GM19463 (cell line): ENCODE results near the gene GMEB1.
"Not testable (repeated sequence)": the region's sequence is repeated elsewhere in the genome, so short reads cannot be mapped to it uniquely, and the experiment has no call there.

ENCODE experiments used
- ATAC-seq: cut with Tn5 transposase; IDR thresholded peaks from one replicate; pipeline ENCODE4 v1.9.1; 2021; ENCODE audit warnings: mild to moderate bottlenecking, moderate library complexity; ENCODE audit not compliant: unreplicated experiment

GMEB1 gene

GRCh38 chr1:28668191-28668955 is at the start of gene GMEB1:
TSS of gene GMEB1 (plus strand) at chr1:28668784. CDS start at chr1:28683613, 14,829 bp downstream.
- ATAC-seq: peak; percentile 71

- no peak for ATAC-seq
Observed at GRCh38 chr1:28631713-28632112, 36.9 kb upstream of the GMEB1 start.

GRCh38 chr1:28632560-28632959 is 36.0 kb upstream of the GMEB1 start:
- no peak for ATAC-seq

DNA sequence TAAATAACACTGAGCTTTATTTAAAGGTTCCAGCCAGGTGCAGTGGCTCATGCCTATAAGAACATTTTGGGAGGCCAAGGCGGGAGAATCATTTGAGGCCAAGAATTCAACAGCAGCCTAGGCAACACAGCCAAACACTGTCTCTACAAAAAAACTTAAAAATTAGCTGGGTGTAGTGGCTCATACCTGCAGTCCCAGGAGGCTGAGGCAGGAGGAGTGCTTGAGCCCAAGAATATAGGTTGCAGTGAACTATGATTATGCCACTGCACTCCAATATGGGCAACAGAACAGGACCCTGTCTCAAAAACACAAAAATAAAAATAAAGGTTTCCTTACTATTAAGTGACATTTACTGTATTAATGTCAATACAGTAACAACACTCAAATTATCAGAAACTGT is 27.8 kb upstream of the GMEB1 start:
- ATAC-seq: no peak

DNA sequence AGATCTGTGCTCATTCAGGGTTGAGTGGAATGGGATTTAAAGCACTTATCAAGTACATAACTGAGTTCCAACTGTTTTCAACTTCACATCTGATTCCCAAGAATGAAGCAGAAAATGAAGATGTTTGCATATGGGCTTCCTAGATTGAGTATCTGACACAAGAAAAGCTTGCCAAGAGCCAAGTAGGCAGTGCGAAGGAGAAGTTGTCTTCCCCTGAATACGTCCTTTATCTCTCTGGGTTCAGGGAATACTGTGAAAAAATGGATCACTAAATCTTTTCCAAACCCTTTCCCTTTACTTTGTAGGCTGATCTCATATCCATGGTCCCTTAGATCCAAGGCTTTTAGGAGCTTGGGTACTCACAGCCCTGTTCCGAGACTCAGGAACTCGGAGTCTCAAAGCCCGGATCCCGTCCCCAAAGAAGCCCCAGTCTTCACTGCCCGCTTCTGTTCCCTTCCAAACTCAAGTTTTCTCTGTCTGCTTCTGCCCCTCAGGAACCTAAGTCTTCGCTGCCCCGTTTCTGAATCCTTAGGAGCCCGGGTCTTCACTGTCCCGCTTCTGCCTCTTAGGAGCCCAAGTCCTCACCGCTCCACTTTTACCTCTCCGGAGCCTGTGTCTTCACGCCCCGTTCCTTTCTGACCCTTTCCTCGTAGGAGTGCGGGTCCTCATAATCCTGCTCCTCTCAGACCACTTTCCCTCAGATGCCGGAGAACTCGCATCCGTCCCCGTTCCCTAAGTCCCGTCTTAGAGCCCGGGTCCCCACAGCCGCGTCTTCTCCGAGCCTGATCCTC is 26.3 kb upstream of the GMEB1 start:
- ATAC-seq: peak; percentile 3

DNA sequence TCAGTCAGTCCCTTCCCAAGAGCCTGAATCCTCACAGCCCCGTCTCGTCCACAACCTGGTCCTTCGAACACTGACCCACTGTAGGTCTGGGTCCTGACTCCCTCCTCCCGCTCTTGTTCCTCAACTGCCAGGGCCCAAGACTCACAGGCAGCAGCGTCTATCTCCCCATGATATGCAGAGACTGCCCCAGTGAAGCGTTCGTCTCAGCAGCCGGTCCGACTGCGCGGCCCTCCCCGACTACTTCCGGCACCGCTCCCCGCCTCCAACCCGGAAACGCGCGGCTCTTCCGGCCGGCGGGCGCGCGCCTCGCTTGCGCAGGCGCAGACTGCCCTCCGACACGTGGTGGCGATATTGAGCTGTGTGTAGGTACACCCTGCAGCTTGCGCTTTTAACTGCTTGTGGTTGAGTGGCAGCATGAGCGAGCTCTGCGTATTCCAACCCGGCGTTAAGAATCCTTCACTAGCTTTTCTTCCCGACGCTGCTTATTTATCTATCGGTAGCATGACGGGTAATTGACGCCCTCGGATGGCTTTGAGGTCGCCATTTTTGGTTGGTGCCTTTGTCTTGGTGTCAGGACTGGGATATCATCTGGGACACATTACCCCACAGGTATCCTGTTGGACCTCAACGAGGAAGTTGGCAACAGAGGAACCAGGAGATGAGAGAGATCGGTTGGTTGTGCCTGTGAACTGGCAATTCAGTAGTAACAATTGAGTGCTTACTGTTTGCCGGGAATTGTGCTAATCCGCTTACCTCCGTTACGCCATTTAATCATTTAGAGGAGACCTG is 25.5 kb upstream of the GMEB1 start, which contains the start of gene TAF12:
Gene TAF12 (minus strand): TSS at position 221 of the 789 bp plus-strand sequence. CDS start 20,986 bp downstream, outside the sequence.
- ATAC-seq: peak; percentile 86

DNA sequence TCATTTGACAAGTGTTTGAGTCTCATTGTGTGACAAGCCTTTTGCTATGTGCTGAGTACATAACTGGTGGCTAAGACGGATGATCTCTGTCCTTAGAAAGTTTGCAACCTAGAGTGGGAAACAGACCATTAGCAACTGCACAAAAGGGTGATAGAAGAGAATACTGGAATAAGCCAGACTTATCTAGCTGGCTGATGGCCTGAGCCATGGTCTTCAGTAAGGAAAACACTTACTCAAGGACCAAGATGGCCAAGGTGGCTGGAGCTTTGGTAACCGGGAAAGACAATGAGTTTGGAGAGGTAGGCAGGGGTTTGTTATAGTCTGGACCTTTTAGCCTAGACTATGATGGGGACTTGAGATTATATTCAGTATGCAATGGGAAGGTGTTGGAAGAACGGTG is 24.1 kb upstream of the GMEB1 start:
- no peak for ATAC-seq

GRCh38 chr1:28645406-28645805 is 23.2 kb upstream of the GMEB1 start:
- ATAC-seq: not testable (repeated sequence)

DNA sequence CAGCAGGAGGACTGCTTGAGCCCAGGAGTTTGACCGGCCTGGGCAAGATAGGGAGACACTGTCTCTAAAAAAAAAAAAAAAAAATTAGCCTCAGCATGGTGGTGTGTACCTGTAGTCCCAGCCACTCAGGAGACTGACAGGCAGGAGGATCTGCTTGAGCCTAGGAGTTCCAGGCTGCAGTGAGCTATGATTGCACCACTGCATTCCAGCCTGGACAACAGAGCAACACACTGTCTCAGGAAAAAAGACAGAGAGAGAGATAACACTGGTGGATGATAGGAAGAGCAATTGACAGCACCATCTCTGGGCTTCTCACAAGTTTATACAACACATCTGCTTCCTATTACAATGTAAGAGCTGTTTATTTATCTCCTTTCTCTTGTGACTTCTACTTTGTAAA is 22.5 kb upstream of the GMEB1 start:
- ATAC-seq: no peak

- ATAC-seq: peak; percentile 66
Observed at GRCh38 chr1:28648008-28648473, 20.5 kb upstream of the GMEB1 start.

DNA sequence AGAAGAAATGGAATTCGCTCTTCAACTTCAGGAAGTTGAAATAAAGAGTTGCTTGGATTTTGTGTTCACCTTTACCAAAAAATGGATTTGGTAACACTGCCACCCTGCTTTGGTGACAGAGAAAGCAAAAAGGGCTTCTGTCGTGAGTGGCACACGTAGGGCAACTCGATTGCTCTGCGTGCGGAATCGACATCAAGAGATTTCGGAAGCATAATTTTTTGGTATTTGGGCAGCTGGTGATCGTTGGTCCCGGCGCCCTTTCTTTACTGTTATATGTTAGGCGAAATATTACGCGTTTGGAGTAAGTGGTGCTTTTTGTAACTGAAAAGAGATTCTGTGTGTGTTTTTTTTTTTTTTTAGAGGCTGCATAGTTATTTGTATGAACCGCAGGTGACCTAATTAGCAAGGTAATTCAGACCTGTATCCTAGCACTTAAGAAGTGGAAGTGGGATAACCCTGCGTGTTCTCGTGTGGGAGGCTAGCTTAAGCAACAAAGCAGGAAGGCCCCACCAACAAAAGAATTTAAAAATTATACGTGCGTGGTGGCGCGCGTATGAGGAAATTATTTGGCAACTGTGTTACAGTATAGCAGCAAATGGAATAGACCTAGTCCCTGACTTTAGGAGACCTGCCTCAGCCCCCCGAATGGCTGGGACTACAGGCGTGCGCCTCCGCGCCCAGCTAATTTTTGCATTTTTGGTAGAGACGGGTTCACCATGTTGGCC is 19.9 kb upstream of the GMEB1 start, which contains the start of gene RNU11:
Gene RNU11 (plus strand): TSS at position 127 of the 725 bp plus-strand sequence.
- ATAC-seq: peak; percentile 64

DNA sequence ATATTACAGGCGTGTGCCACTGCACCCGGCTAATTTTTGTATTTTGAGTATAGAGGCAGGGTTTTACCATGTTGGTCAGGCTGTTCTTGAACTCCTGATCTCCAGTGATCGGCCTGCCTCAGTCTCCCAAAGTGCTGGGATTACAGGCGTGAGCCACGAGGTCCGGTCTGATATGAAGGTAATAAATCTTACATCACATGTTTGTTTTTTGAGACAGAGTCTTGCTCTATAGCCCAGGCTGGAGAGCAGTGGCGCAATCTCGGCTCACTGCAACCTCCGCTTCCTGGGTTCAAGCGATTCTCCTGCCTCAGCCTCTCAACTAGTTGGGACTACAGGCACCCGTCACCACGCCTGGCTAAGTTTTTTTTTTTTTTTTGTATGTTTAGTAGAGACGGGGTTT is 15.5 kb upstream of the GMEB1 start:
- not testable (repeated sequence) for ATAC-seq

DNA sequence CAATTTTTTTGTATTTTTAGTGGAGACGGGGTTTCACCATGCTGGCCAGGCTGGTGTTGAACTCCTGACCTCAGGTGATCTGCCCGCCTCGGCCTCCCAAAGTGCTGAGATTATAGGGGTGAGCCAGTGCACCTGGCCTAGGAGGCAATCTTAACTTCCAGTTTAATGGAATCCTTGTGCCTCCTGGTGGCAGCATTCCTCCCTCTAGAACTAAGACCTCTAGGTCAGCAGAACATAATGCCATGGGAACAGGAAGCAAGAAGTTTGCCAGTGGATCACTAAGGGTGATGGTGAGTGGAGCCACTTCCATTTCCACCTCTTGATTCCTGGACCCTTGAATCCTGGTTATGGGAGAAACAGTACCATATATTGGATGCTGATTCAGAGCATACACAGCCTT is 14.7 kb upstream of the GMEB1 start:
- ATAC-seq: not testable (repeated sequence)

GRCh38 chr1:28655448-28656311 is 12.9 kb upstream of the GMEB1 start:
- not testable (repeated sequence) for ATAC-seq

DNA sequence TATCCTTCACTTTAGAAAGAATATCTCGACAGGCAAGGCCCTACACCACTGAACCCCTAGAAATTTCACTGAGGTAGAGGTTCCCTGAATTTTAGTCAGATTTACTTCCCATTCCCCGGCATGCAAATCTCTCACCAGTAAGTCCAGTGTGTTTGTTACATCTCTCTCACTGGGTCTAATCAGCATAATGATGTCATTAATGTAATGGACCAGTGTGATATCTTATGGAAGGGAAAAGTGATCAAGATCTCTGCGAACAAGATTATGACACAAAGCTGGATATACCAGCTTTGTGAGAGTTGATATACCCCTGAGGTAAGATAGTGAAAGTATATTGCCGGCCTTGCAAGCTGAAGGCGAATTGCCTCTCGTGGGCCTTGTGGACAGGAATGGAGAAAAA is 12.2 kb upstream of the GMEB1 start:
- no peak for ATAC-seq

DNA sequence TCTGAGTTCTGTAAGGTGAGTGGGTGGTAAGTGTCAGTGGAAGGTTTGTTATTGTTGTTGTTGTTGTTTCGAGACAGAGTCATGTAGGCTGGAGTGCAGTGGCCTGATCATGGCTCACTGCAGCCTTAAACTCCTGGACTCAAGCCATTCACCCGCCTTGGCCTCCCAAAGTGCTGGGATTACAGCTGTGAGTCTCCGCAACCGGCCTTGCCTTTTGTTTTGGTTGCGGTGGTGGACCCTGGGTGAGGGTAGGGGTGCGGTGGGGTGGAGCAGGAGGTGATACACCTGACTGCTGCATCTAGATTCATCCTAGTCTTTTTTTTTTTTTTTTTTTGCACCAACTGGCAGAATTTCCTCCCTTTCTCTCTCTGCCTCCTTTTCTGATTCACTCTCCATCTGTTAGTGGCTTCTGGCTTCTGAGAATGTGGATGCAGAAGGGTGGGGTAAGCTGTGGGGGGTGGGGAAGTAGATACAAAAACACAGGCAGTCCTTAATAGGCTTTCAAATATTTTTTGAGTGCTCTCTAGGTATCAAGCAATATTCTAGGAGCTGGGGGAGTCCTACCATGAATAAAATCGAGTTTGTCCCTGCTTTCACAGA is 4.6 kb upstream of the GMEB1 start:
- ATAC-seq: no peak

DNA sequence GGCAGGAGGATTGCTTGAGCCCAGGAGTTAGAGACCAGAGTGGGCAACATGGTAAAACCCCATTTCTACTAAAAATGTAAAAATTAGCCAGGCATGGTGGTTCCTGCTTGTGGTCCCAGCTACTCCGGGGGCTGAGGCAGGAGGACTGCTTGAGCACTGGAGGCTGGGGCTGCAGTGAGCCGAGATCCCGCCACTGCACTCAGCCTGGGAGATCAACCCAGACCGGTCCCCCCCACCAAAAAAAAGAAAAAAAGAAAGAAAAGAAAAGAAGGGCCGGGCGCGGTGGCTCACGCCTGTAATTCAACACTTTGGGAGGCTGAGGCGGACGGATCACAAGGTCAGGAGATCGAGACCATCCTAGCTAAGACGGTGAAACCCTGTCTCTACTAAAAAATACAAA is 1.8 kb upstream of the GMEB1 start:
- ATAC-seq: no peak

DNA sequence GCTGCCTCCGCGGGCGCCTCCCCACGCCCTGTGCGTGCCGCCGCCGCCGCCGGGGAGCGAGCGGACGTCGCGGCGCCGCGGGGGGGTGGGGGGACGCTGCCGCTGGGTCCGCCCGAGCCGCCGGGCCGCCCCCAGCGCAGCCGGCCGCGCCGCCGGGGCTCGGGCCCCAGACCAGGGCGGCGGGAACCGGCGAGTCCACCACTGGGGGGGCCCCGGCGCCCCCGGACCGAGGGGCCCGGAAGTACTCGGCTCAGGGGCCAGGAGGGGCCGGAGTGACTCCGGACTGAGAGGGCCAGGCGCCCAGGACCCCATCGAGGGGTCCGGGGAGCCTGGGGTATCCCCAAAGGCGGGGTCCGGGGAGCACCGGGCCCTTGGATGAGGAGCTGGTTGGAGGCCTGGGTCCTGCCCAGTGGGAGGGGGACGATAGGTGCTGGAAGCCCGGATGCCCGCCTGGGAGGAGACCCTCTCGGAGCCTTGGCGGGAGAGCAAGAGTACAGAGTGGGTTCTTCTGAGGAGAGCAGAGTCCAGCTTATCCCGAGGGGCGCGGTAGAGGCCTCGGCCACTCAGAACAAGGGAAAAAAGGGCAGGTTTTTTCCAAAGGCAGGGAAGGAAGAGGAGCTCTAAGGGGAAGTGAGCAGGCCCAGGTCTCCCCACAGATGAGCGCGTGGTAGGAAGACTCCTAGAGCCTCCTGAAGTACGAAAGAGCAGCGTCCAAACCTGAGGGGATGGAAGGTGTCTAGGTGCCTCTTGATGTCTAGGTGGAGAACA is 556 bp downstream of the GMEB1 start:
- peak; percentile 64 for ATAC-seq
